OCI-LY7 (cell line): ENCODE results near the gene NRIP1. TPM values are rescaled to one million over a fixed set of nuclear protein-coding genes. Genes with fewer than 3 reads are reported as not detected.
"Not testable (repeated sequence)": the region's sequence is repeated elsewhere in the genome, so short reads cannot be mapped to it uniquely, and the experiment has no call there.

Experiments
- BruUV-seq: library from RNA; stranded (reverse); fragments of 400-500 nt; replicated peaks from 2 replicates; lab custom pipeline; 2021; lab: Mats Ljungman, UMichigan
- CTCF ChIA-PET: fragments of 300-600 bp; sonication (Branson Sonifier 250); formaldehyde crosslinking; loops from one replicate; lab custom pipeline; 2022; ENCODE audit warnings: antibody characterized with exemption; ENCODE audit not compliant: unreplicated experiment; lab: Charles Lee
- POLR2A ChIA-PET: fragments of 300-600 bp; sonication (Branson Sonifier 250); formaldehyde crosslinking; loops from one replicate; lab custom pipeline; 2022; ENCODE audit warnings: antibody characterized with exemption; lab: Charles Lee
- DNase-seq: peaks from one replicate; pipeline ENCODE4 v3.0.0-alpha.2; 2015; ENCODE audit warnings: low spot score
- H2AFZ ChIP-seq: fragments of 200-600 bp; sonication (generic), shearing (Covaris generic); 2 replicates; pipeline ENCODE4 v1.6.1; 2014; ENCODE audit warnings: mild to moderate bottlenecking, antibody characterized with exemption, low read length, moderate library complexity
- H3K27ac ChIP-seq: fragments of 200-600 bp; sonication (generic); 2 replicates; pipeline ENCODE4 v1.5.1; 2014; ENCODE audit warnings: mixed run types, low read depth, mild to moderate bottlenecking, moderate library complexity, low read length, inconsistent platforms; ENCODE audit not compliant: poor library complexity, severe bottlenecking
- H3K36me3 ChIP-seq: fragments of 200-600 bp; sonication (generic); 2 replicates; pipeline ENCODE4 v1.6.1; 2014; ENCODE audit warnings: mild to moderate bottlenecking, antibody characterized with exemption, low read length, moderate library complexity, mixed read lengths; ENCODE audit not compliant: insufficient read depth
- H3K4me1 ChIP-seq: fragments of 200-600 bp; sonication (generic); 2 replicates; pipeline ENCODE4 v1.5.1; 2014; ENCODE audit warnings: mild to moderate bottlenecking, low read length; ENCODE audit not compliant: insufficient read depth, poor library complexity, severe bottlenecking
- H3K4me2 ChIP-seq: fragments of 200-600 bp; sonication (generic); 2 replicates; pipeline ENCODE4 v1.6.1; 2014; ENCODE audit warnings: mild to moderate bottlenecking, low read length
- H3K4me3 ChIP-seq: fragments of 200-600 bp; sonication (generic); 2 replicates; pipeline ENCODE4 v1.5.1; 2014; ENCODE audit warnings: mild to moderate bottlenecking, low read depth, low read length; ENCODE audit not compliant: poor library complexity, severe bottlenecking
- H3K79me2 ChIP-seq: fragments of 200-600 bp; sonication (generic); 2 replicates; pipeline ENCODE4 v1.6.1; 2016; ENCODE audit warnings: low read depth, mild to moderate bottlenecking, low read length, moderate library complexity, mixed read lengths; ENCODE audit not compliant: insufficient read depth
- H3K9me2 ChIP-seq: fragments of 200-600 bp; sonication (generic); 2 replicates; pipeline ENCODE4 v1.6.1; 2016; ENCODE audit warnings: mild to moderate bottlenecking, low read length, mixed read lengths; ENCODE audit not compliant: insufficient read depth
- H3K9me3 ChIP-seq: fragments of 200-600 bp; sonication (generic); 2 replicates; pipeline ENCODE4 v1.6.1; 2014; ENCODE audit warnings: mild to moderate bottlenecking, mixed run types, low read length, mixed read lengths
- H4K20me1 ChIP-seq: fragments of 200-600 bp; sonication (generic); 2 replicates; pipeline ENCODE4 v1.6.1; 2014; ENCODE audit warnings: mild to moderate bottlenecking, antibody characterized with exemption, low read length, moderate library complexity, mixed read lengths; ENCODE audit not compliant: insufficient read depth
- CTCF ChIP-seq: fragments of 200-600 bp; sonication (generic); conservative IDR thresholded peaks from 2 replicates; pipeline ENCODE4 v1.5.1; 2014; ENCODE audit warnings: mild to moderate bottlenecking, antibody characterized with exemption, low read length, moderate library complexity, mixed read lengths
- EZH2phosphoT487 ChIP-seq: fragments of 200-600 bp; sonication (generic); IDR thresholded peaks from 2 replicates; pipeline ENCODE4 v1.6.1; 2018; ENCODE audit warnings: low read depth, borderline replicate concordance, mild to moderate bottlenecking, mixed run types, antibody characterized with exemption, low read length, moderate library complexity, mixed read lengths
- intact Hi-C: fragments of 100-400 bp; cut with micrococcal nuclease; formaldehyde crosslinking; loops from one replicate; pipeline ENCODE4 v1.10.0; 2022; ENCODE audit not compliant: unreplicated experiment
- total RNA-seq, 2 experiments: library from RNA; depleted of rRNA in 1 of 2; stranded (reverse); fragments of >200 nt in 1 of 2; shearing (Covaris generic) in 1 of 2; gene quantifications; 2 replicates each; pipeline ENCODE4 v1.2.3, GENCODE V29; 2014 to 2022

Gene NRIP1
- total RNA-seq, 2 experiments from 2014 or later = not detected

DNA sequence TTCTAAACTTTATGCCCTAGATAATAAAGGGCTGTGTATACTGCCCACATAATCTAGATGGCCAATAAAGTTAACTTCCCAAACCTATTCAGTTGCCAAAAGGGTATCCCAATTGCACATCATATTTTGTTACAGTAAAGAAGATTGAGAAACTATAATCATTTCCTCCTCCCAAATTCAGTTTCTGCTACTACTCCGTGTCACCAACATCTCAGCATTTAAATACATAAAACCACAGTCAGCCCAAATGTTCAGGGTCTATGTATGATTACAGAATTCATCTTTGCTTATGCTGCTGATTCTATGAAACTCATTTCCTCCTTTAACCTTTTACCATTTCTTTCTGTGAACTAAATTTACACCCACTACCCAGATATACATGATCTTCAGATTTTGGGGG lies 28.6 kb downstream of the NRIP1 start:
- BruUV-seq = no TSS peak
- ChIA-PET POLR2A (no interaction called here), CTCF (no interaction called here)
- Histone ChIP-seq H3K4me3 (no peak overlapping the region), H4K20me1 (no peaks in the 10 kb centered on the region), H3K79me2 (no peaks in the 10 kb centered on the region), H3K9me2 (no peaks in the 10 kb centered on the region), H2AFZ (no peak overlapping the region), H3K36me3 (no peaks in the 10 kb centered on the region), H3K27ac (no peak overlapping the region), H3K9me3 (no peaks in the 10 kb centered on the region), H3K4me2 (no peak overlapping the region), H3K4me1 (no peaks in the 10 kb centered on the region)
- DNase-seq = no peak
- TF ChIP-seq CTCF = no peak
- TF ChIP-seq EZH2phosphoT487 = no peak
- intact Hi-C loops = no loop called here

GRCh38 chr21:15034126-15034853 lies 30.5 kb downstream of the NRIP1 start:
- H3K27ac ChIP-seq = no peak overlapping the region
- ChIA-PET POLR2A (no interaction called here), CTCF (no interaction called here)
- no peaks in the 10 kb centered on the region for H4K20me1 ChIP-seq
- H3K9me2 ChIP-seq = no peaks in the 10 kb centered on the region
- H3K4me1 ChIP-seq = no peaks in the 10 kb centered on the region
- H3K36me3 ChIP-seq = no peaks in the 10 kb centered on the region
- no TSS peak for BruUV-seq
- H2AFZ ChIP-seq = no peak overlapping the region
- no peak overlapping the region for H3K4me2 ChIP-seq
- H3K9me3 ChIP-seq = no peaks in the 10 kb centered on the region
- no peak for DNase-seq
- TF ChIP-seq CTCF (no peak), EZH2phosphoT487 (no peak)
- intact Hi-C loops = no loop called here
- no peaks in the 10 kb centered on the region for H3K79me2 ChIP-seq
- no peak overlapping the region for H3K4me3 ChIP-seq

- H3K9me3 ChIP-seq = no peaks in the 10 kb centered on the region
- no peak overlapping the region for H3K27ac ChIP-seq
- H2AFZ ChIP-seq = no peak overlapping the region
- H4K20me1 ChIP-seq = no peaks in the 10 kb centered on the region
- H3K4me3 ChIP-seq = no peak overlapping the region
- no peaks in the 10 kb centered on the region for H3K4me1 ChIP-seq
- no TSS peak for BruUV-seq
- no peaks in the 10 kb centered on the region for H3K79me2 ChIP-seq
- TF ChIP-seq CTCF (no peak), EZH2phosphoT487 (no peak)
- H3K4me2 ChIP-seq = no peak overlapping the region
- CTCF ChIA-PET = no interaction called here
- no peaks in the 10 kb centered on the region for H3K9me2 ChIP-seq
- no peaks in the 10 kb centered on the region for H3K36me3 ChIP-seq
- intact Hi-C loops = no loop called here
- POLR2A ChIA-PET = no interaction called here
- DNase-seq = no peak
Measured at GRCh38 chr21:15031790-15032357, 32.9 kb downstream of the NRIP1 start.

DNA sequence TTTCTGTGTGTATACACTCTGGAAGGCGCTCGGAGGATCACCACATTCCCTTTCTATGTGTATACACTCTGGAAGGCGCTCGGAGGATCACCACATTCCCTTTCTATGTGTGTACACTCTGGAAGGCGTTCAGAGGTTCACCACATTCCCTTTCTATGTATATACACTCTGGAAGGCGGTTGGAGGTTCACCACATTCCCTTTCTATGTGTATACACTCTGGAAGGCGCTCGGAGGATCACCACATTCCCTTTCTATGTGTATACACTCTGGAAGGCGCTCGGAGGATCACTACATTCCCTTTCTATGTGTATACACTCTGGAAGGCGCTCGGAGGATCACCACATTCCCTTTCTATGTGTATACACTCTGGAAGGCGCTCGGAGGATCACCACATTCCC lies 33.4 kb downstream of the NRIP1 start:
- CTCF ChIA-PET, intact Hi-C loops, H3K4me3 ChIP-seq, H3K79me2 ChIP-seq, H3K9me2 ChIP-seq, BruUV-seq, H2AFZ ChIP-seq, H3K4me2 ChIP-seq, H3K4me1 ChIP-seq, H3K36me3 ChIP-seq, DNase-seq, H4K20me1 ChIP-seq, H3K9me3 ChIP-seq, POLR2A ChIA-PET, H3K27ac ChIP-seq: not testable (repeated sequence)
